Measurements from ENCODE around the gene IRX4.

Gene IRX4

DNA sequence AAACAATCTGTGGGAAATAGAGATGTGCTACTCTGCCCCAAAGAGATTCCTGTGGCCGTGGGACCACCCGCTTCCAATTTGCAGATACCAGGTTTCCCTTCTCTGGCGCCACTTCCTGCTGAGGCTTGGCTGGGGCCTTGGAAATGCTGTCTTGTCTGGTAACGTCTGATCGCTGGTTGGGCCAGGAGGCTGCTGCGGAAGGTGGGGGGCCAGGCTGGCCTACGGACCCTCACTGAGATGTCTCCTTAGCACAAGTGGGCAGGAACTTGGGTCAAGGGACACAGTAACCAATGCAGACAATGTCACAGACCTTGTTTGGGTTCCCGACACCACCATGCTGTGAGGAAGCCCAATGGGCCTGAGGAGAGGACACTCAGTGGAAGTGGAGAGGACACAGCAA is 31.7 kb upstream of the IRX4 start:
- TF ChIP-seq, protein P1, sequence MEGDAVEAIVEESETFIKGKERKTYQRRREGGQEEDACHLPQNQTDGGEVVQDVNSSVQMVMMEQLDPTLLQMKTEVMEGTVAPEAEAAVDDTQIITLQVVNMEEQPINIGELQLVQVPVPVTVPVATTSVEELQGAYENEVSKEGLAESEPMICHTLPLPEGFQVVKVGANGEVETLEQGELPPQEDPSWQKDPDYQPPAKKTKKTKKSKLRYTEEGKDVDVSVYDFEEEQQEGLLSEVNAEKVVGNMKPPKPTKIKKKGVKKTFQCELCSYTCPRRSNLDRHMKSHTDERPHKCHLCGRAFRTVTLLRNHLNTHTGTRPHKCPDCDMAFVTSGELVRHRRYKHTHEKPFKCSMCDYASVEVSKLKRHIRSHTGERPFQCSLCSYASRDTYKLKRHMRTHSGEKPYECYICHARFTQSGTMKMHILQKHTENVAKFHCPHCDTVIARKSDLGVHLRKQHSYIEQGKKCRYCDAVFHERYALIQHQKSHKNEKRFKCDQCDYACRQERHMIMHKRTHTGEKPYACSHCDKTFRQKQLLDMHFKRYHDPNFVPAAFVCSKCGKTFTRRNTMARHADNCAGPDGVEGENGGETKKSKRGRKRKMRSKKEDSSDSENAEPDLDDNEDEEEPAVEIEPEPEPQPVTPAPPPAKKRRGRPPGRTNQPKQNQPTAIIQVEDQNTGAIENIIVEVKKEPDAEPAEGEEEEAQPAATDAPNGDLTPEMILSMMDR (IDR thresholded peaks at IDR 0.05; ENCODE audit: low read depth, low read length, missing control alignments) = no peak
- H3K4me3 ChIP-seq (ENCODE audit: low read depth, low read length) = no peak overlapping the region
- no peak for DNase-seq (ENCODE audit: low read depth)

GRCh38 chr5:1913578-1913977 is 30.9 kb upstream of the IRX4 start:
- DNase-seq (ENCODE audit: low read depth) = no peak
- TF ChIP-seq, protein P1 (IDR thresholded peaks at IDR 0.05; ENCODE audit: low read depth, low read length, missing control alignments) = no peak
- no peak overlapping the region for H3K4me3 ChIP-seq (ENCODE audit: low read depth, low read length)

GRCh38 chr5:1912951-1913565 is 30.3 kb upstream of the IRX4 start:
- TF ChIP-seq, protein P1 (IDR thresholded peaks at IDR 0.05; ENCODE audit: low read depth, low read length, missing control alignments) = no peak
- no peak overlapping the region for H3K4me3 ChIP-seq (ENCODE audit: low read depth, low read length)
- DNase-seq (ENCODE audit: low read depth) = no peak

- TF ChIP-seq, protein P1 (IDR thresholded peaks at IDR 0.05; ENCODE audit: low read depth, low read length, missing control alignments) = no peak
- H3K4me3 ChIP-seq (ENCODE audit: low read depth, low read length) = no peak overlapping the region
- DNase-seq (ENCODE audit: low read depth) = no peak
These were observed 29.1 kb upstream of the IRX4 start for GRCh38 chr5:1911773-1912235.

- no peak for DNase-seq (ENCODE audit: low read depth)
- TF ChIP-seq, protein P1 (IDR thresholded peaks at IDR 0.05; ENCODE audit: low read depth, low read length, missing control alignments) = no peak
- H3K4me3 ChIP-seq (ENCODE audit: low read depth, low read length) = no peak overlapping the region
These were observed 28.4 kb upstream of the IRX4 start for GRCh38 chr5:1910861-1911772.

- TF ChIP-seq, protein P1 (IDR thresholded peaks at IDR 0.05; ENCODE audit: low read depth, low read length, missing control alignments) = no peak
- H3K4me3 ChIP-seq (ENCODE audit: low read depth, low read length) = no peak overlapping the region
These were observed 27.5 kb upstream of the IRX4 start for GRCh38 chr5:1910081-1910760.

More at GRCh38 chr5:1910081-1910760, 27.5 kb upstream of the IRX4 start:
- DNase-seq (ENCODE audit: low read depth) = no peak

All from GM12864 (cell line).